OCI-LY7 (cell line): ENCODE measurements around the gene PI4K2B. TPM values are rescaled to one million over a fixed set of nuclear protein-coding genes. Genes with fewer than 3 reads are reported as not detected.
"Not testable (repeated sequence)": the region's sequence is repeated elsewhere in the genome, so short reads cannot be mapped to it uniquely, and the experiment has no call there.

ENCODE experiments used
- BruUV-seq: library from RNA; stranded (reverse); fragments of 400-500 nt; replicated peaks from 2 replicates; lab custom pipeline; 2021; lab: Mats Ljungman, UMichigan
- CTCF ChIA-PET: fragments of 300-600 bp; sonication (Branson Sonifier 250); formaldehyde crosslinking; loops from one replicate; lab custom pipeline; 2022; ENCODE audit warnings: antibody characterized with exemption; ENCODE audit not compliant: unreplicated experiment; lab: Charles Lee
- POLR2A ChIA-PET: fragments of 300-600 bp; sonication (Branson Sonifier 250); formaldehyde crosslinking; loops from one replicate; lab custom pipeline; 2022; ENCODE audit warnings: antibody characterized with exemption; lab: Charles Lee
- DNase-seq: peaks from one replicate; pipeline ENCODE4 v3.0.0-alpha.2; 2015; ENCODE audit warnings: low spot score
- H2AFZ ChIP-seq: fragments of 200-600 bp; sonication (generic), shearing (Covaris generic); 2 replicates; pipeline ENCODE4 v1.6.1; 2014; ENCODE audit warnings: mild to moderate bottlenecking, antibody characterized with exemption, low read length, moderate library complexity
- H3K27ac ChIP-seq: fragments of 200-600 bp; sonication (generic); 2 replicates; pipeline ENCODE4 v1.5.1; 2014; ENCODE audit warnings: mixed run types, low read depth, mild to moderate bottlenecking, moderate library complexity, low read length, inconsistent platforms; ENCODE audit not compliant: poor library complexity, severe bottlenecking
- H3K36me3 ChIP-seq: fragments of 200-600 bp; sonication (generic); 2 replicates; pipeline ENCODE4 v1.6.1; 2014; ENCODE audit warnings: mild to moderate bottlenecking, antibody characterized with exemption, low read length, moderate library complexity, mixed read lengths; ENCODE audit not compliant: insufficient read depth
- H3K4me1 ChIP-seq: fragments of 200-600 bp; sonication (generic); 2 replicates; pipeline ENCODE4 v1.5.1; 2014; ENCODE audit warnings: mild to moderate bottlenecking, low read length; ENCODE audit not compliant: insufficient read depth, poor library complexity, severe bottlenecking
- H3K4me2 ChIP-seq: fragments of 200-600 bp; sonication (generic); 2 replicates; pipeline ENCODE4 v1.6.1; 2014; ENCODE audit warnings: mild to moderate bottlenecking, low read length
- H3K4me3 ChIP-seq: fragments of 200-600 bp; sonication (generic); 2 replicates; pipeline ENCODE4 v1.5.1; 2014; ENCODE audit warnings: mild to moderate bottlenecking, low read depth, low read length; ENCODE audit not compliant: poor library complexity, severe bottlenecking
- H3K79me2 ChIP-seq: fragments of 200-600 bp; sonication (generic); 2 replicates; pipeline ENCODE4 v1.6.1; 2016; ENCODE audit warnings: low read depth, mild to moderate bottlenecking, low read length, moderate library complexity, mixed read lengths; ENCODE audit not compliant: insufficient read depth
- H3K9me2 ChIP-seq: fragments of 200-600 bp; sonication (generic); 2 replicates; pipeline ENCODE4 v1.6.1; 2016; ENCODE audit warnings: mild to moderate bottlenecking, low read length, mixed read lengths; ENCODE audit not compliant: insufficient read depth
- H3K9me3 ChIP-seq: fragments of 200-600 bp; sonication (generic); 2 replicates; pipeline ENCODE4 v1.6.1; 2014; ENCODE audit warnings: mild to moderate bottlenecking, mixed run types, low read length, mixed read lengths
- H4K20me1 ChIP-seq: fragments of 200-600 bp; sonication (generic); 2 replicates; pipeline ENCODE4 v1.6.1; 2014; ENCODE audit warnings: mild to moderate bottlenecking, antibody characterized with exemption, low read length, moderate library complexity, mixed read lengths; ENCODE audit not compliant: insufficient read depth
- CTCF ChIP-seq: fragments of 200-600 bp; sonication (generic); conservative IDR thresholded peaks from 2 replicates; pipeline ENCODE4 v1.5.1; 2014; ENCODE audit warnings: mild to moderate bottlenecking, antibody characterized with exemption, low read length, moderate library complexity, mixed read lengths
- EZH2phosphoT487 ChIP-seq: fragments of 200-600 bp; sonication (generic); IDR thresholded peaks from 2 replicates; pipeline ENCODE4 v1.6.1; 2018; ENCODE audit warnings: low read depth, borderline replicate concordance, mild to moderate bottlenecking, mixed run types, antibody characterized with exemption, low read length, moderate library complexity, mixed read lengths
- intact Hi-C: fragments of 100-400 bp; cut with micrococcal nuclease; formaldehyde crosslinking; loops from one replicate; pipeline ENCODE4 v1.10.0; 2022; ENCODE audit not compliant: unreplicated experiment
- total RNA-seq, 2 experiments: library from RNA; depleted of rRNA in 1 of 2; stranded (reverse); fragments of >200 nt in 1 of 2; shearing (Covaris generic) in 1 of 2; gene quantifications; 2 replicates each; pipeline ENCODE4 v1.2.3, GENCODE V29; 2014 to 2022

PI4K2B gene
- total RNA-seq, 2 experiments from 2014 or later: 40.4 to 41.6 TPM

DNA sequence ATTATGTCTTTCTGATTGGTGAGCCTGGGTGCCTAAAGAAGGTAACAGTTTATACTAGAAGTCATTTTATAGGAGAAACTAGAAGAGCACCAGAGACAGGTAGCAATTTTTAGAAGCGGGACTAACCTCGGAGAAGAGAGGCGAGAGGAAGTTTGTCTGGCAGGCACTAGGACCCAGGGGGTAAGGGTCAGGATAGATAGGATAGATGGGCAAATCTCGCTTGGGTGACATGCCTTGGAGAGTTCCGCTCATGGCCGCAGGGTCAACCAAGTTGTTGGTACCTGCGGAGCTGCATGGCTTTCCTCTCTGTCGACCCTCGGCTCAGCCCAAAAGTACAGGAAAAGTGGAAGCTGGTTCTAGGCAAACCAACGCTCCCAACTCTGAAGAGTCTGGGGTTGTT is 11.3 kb downstream of the PI4K2B start:
- Histone ChIP-seq H3K4me1 (peaks cover 8% of the 10 kb centered on the region), H2AFZ (no peak overlapping the region), H3K9me3 (no peaks in the 10 kb centered on the region), H3K36me3 (peaks cover 22% of the 10 kb centered on the region), H4K20me1 (no peaks in the 10 kb centered on the region), H3K4me3 (no peak overlapping the region), H3K79me2 (peaks cover 21% of the 10 kb centered on the region; the same call in 1 of the 2 replicates), H3K9me2 (no peaks in the 10 kb centered on the region), H3K27ac (no peak overlapping the region), H3K4me2 (no peak overlapping the region)
- CTCF ChIA-PET: no interaction called here
- BruUV-seq: no TSS peak
- DNase-seq: no peak
- TF ChIP-seq EZH2phosphoT487 (no peak), CTCF (no peak)
- POLR2A ChIA-PET: no interaction called here
- intact Hi-C loops: no loop called here

DNA sequence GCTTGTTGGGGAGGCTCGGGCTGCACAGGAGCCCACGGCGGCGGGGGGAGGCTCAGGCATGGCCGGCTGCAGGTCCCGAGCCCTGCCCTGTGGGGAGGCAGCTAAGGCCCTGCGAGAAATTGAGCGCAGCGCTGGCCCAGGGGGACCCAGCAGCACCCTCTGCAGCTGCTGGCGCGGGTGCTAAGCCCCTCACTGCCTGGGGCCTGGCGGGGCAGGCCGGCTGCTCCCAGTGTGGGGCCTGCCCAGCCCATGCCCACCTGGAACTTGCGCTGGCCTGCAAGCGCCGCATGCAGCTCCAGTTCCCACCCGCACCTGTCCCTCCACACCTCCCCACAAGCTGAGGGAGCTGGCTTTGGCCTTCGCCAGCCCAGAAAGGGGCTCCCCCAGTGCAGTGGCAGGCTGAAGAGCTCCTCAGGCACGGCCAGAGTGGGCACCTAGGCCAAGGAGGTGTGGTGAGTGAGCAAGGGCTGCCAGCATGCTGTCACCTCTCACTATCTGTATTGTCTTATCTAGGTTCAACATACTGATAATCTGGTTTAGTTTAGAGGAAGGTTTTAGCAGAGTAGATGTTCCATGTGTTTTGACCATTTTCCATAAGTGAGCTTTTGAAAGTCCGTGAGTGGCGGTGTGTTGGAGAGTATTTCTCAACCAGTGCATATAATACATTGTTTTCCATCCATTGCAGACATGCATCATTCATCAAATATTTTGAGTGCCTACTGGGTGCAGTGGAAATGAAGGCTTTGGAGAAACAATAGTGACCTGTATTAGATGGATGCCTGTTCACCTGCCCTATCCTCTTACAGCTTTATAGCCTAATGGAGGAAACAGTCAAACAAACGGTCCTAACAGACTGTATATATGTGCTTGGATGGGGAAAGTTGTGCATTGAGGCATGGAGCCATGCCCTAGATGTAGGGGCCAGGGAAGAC is 13.1 kb downstream of the PI4K2B start:
- Histone ChIP-seq H3K4me1 (no peaks in the 10 kb centered on the region), H3K79me2 (peaks cover 20% of the 10 kb centered on the region; the same call in 1 of the 2 replicates), H3K4me2 (no peak overlapping the region), H3K4me3 (no peak overlapping the region), H3K27ac (no peak overlapping the region), H3K36me3 (peaks cover 22% of the 10 kb centered on the region), H3K9me3 (no peaks in the 10 kb centered on the region), H3K9me2 (no peaks in the 10 kb centered on the region), H4K20me1 (no peaks in the 10 kb centered on the region), H2AFZ (no peak overlapping the region)
- no TSS peak for BruUV-seq
- DNase-seq: no peak
- TF ChIP-seq EZH2phosphoT487: no peak
- no peak for TF ChIP-seq CTCF
- ChIA-PET POLR2A (interaction anchor here (1.1 kb wide), 1 partner anchor 14 kb away, joined by 4 read pairs; no protein-coding TSS in a partner anchor), CTCF (interaction anchor here (1.0 kb wide), 1 partner anchor 65 kb away, joined by 3 read pairs; no protein-coding TSS in a partner anchor)
- intact Hi-C loops: no loop called here

GRCh38 chr4:25248875-25249274 is 15.0 kb downstream of the PI4K2B start:
- H2AFZ ChIP-seq, H3K4me1 ChIP-seq, H3K4me2 ChIP-seq, H3K4me3 ChIP-seq, H3K27ac ChIP-seq, H4K20me1 ChIP-seq, CTCF ChIA-PET, H3K9me3 ChIP-seq, intact Hi-C loops, DNase-seq, H3K9me2 ChIP-seq, BruUV-seq: not testable (repeated sequence)
- Histone ChIP-seq H3K79me2 (peaks cover 20% of the 10 kb centered on the region; the same call in 1 of the 2 replicates), H3K36me3 (peaks cover 22% of the 10 kb centered on the region)
- POLR2A ChIA-PET: interaction anchor here (0.9 to 1.0 kb wide), 2 partner anchors 11 kb away, joined by 3 read pairs; no protein-coding TSS in a partner anchor

GRCh38 chr4:25249494-25249893 is 15.7 kb downstream of the PI4K2B start:
- H3K9me2 ChIP-seq, BruUV-seq, H3K4me1 ChIP-seq, H3K4me2 ChIP-seq, H4K20me1 ChIP-seq, H2AFZ ChIP-seq, POLR2A ChIA-PET, intact Hi-C loops, H3K4me3 ChIP-seq, H3K27ac ChIP-seq, H3K9me3 ChIP-seq, DNase-seq, CTCF ChIA-PET: not testable (repeated sequence)
- Histone ChIP-seq H3K79me2 (peaks cover 20% of the 10 kb centered on the region; the same call in 1 of the 2 replicates), H3K36me3 (peaks cover 22% of the 10 kb centered on the region)
